HG02642 (cell line): Measurements from ENCODE around the gene RGS5.

Experiments
- ATAC-seq: cut with Tn5 transposase; IDR thresholded peaks from one replicate; pipeline ENCODE4 v1.9.1; 2021; ENCODE audit warnings: mild to moderate bottlenecking; ENCODE audit not compliant: unreplicated experiment, poor library complexity

The RGS5 gene

GRCh38 chr1:163093579-163093978, 109.1 kb downstream of the RGS5 start:
- ATAC-seq: no peak

DNA sequence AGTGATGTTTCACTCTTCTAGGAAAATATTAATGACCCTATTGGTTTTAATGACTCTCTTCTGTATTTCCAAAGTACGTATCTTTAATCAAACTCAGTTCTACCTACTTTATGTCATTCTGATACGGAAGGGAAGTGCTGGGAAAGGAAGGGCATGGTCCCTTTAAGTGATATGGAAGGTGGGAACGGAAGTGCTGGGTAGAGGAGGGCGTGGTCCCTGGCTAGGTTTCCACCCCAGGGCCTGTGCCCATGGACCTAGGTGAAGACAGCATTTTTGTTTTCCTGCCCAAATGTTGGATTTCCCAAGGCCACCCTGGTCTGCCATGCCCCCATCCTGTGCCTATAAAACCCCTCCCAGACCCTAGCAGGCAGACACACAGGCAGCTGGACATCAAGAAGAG, 109.5 kb downstream of the RGS5 start:
- no peak for ATAC-seq
